H1 (cell line): ENCODE data around the gene SLX4IP.

Source experiments
- CEBPB ChIP-seq: IDR thresholded peaks from 2 replicates; pipeline ENCODE4 v1.6.1; 2012; ENCODE audit warnings: low read depth, low read length
- CHD2 ChIP-seq: IDR thresholded peaks from 2 replicates; pipeline ENCODE4 v1.6.1; 2012; ENCODE audit warnings: low read length, improper control_type of control experiment
- CREB1 ChIP-seq: IDR thresholded peaks from 2 replicates; pipeline ENCODE4 v1.6.1; 2012; ENCODE audit warnings: inconsistent platforms
- CTCF ChIP-seq, 3 experiments: IDR thresholded peaks; 1 replicate in 2 of 3; 2 replicates in 1 of 3; pipeline versions ENCODE4 v1.5.1 to v1.6.1; 2011; ENCODE audit warnings: low read length in 3 of 3, mild to moderate bottlenecking in 3 of 3, inconsistent platforms in 2 of 3, low read depth in 1 of 3, moderate library complexity in 1 of 3; ENCODE audit not compliant: insufficient read depth in 1 of 3; ENCODE audit errors: control extremely low read depth in 1 of 3
- EGR1 ChIP-seq: IDR thresholded peaks from 2 replicates; pipeline ENCODE4 v1.6.1; 2011; ENCODE audit warnings: low read depth, low read length, borderline replicate concordance
- EZH2 ChIP-seq: fragments of 200-600 bp; sonication (generic); IDR thresholded peaks from 2 replicates; pipeline ENCODE4 v1.7.1; 2012; ENCODE audit warnings: low read depth, mild to moderate bottlenecking, moderate library complexity, low read length, inconsistent platforms; ENCODE audit not compliant: severe bottlenecking
- KDM1A ChIP-seq: fragments of 200-600, 300-600 bp; sonication (generic); IDR thresholded peaks from 2 replicates; pipeline ENCODE4 v1.7.1; 2016; ENCODE audit warnings: mild to moderate bottlenecking, low read length, borderline replicate concordance
- POLR2A ChIP-seq, 2 experiments: IDR thresholded peaks; 1 replicate in 1 of 2; 2 replicates in 1 of 2; pipeline ENCODE4 v1.6.1; 2011; ENCODE audit warnings: low read depth in 2 of 2, low read length in 2 of 2, mild to moderate bottlenecking in 2 of 2; ENCODE audit errors: control extremely low read depth in 1 of 2
- RFX5 ChIP-seq: IDR thresholded peaks from 2 replicates; pipeline ENCODE4 v1.6.1; 2011; ENCODE audit warnings: low read depth, low read length, improper control_type of control experiment, borderline replicate concordance
- SIN3A ChIP-seq, 2 experiments: IDR thresholded peaks in 1 of 2; conservative IDR thresholded peaks in 1 of 2; 2 replicates each; pipeline ENCODE4 v1.6.1; 2011 to 2012; ENCODE audit warnings: low read length in 2 of 2, improper control_type of control experiment in 1 of 2, low read depth in 1 of 2, mild to moderate bottlenecking in 1 of 2
- USF2 ChIP-seq: IDR thresholded peaks from 2 replicates; pipeline ENCODE4 v1.6.1; 2011; ENCODE audit warnings: low read length, improper control_type of control experiment
- ZNF274 ChIP-seq: IDR thresholded peaks from 2 replicates; pipeline ENCODE4 v1.7.0; 2012; ENCODE audit warnings: low read length, borderline replicate concordance; ENCODE audit errors: extremely low read depth

- TF ChIP-seq CTCF (IDR thresholded peaks at IDR 0.05; ENCODE audit: control extremely low read depth in 1 of 3, insufficient read depth in 1 of 3, low read depth in 1 of 3, low read length in 3 of 3) = no peak
- TF ChIP-seq ZNF274 = no peak
- TF ChIP-seq USF2 = no peak
- no peak for TF ChIP-seq RFX5
- TF ChIP-seq EGR1 = no peak
- no peak for TF ChIP-seq CREB1
- no peak for TF ChIP-seq EZH2
- TF ChIP-seq POLR2A (IDR thresholded peaks at IDR 0.05; ENCODE audit: control extremely low read depth in 1 of 2, low read depth in 2 of 2, low read length in 2 of 2) = no peak
- TF ChIP-seq CEBPB = no peak
- TF ChIP-seq KDM1A = no peak
- TF ChIP-seq SIN3A (conservative IDR thresholded peaks at IDR 0.05 in 1 of 2, IDR thresholded peaks at IDR 0.05 in 1 of 2; ENCODE audit: low read depth in 1 of 2, low read length in 2 of 2) = no peak
- TF ChIP-seq CHD2 = no peak
These were observed 13.4 kb downstream of the SLX4IP start for GRCh38 chr20:10448270-10449156.
